ENCODE measurements around the gene NUBP1.

NUBP1 gene

GRCh38 chr16:10808850-10809249 is 65.2 kb downstream of the NUBP1 start:
- DNase-seq: no peak

DNA sequence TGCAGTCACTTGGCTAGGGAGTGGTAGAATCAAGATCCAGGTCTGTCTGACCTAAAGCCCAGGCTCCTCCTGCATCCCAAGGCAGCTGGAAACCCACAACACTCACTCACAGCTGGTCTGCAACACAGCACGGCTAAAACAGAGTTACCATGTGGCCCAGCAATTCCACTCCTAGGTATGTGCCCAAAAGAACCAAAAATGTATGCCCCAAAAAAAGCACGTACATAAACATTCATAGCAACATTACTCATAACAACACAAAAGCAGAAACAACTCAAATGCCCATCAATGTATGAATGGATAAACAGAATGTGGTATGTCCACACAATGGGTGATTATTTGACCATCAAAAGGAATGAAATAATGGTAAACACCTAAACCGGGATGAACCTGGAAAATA is 66.1 kb downstream of the NUBP1 start:
- DNase-seq: no peak

DNA sequence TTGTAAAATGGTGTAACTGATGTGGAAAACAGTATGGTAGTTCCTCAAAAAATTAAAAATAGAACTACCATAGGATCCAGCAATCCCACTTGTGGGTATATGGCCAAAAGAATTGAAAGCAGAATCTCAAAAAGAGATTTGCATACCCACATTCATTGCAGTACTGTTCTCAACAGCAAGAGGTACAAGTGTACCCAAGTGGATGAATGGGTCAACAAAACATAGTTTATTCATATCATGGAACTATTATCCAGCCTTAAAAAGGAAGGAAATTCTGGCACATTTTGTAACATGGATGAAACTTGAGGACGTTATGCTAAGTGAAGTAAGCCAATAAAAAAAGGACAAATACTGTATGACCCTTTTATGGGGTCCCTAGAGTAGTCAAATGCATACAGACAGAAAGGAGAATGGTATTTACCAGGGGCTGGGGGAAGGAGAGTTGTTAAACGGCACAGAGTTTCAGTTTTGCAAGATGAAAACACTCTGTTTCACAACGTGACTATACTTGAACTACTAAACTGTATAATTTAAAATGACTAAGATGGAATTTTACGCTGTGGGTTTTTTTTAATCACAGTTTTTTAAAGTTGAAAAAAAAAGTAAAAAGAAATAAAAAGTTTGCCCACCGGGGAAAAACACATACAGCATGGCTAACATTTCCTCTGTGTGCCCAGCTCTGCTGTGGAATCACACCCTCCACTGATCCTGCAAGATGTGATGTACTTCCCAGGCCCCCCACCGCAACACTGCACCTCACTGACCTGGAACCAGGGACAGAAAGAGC is 68.9 kb downstream of the NUBP1 start:
- no peak for DNase-seq

- no peak for DNase-seq
Measured at GRCh38 chr16:10813099-10813455, 69.4 kb downstream of the NUBP1 start.

GRCh38 chr16:10817514-10817913 is 73.9 kb downstream of the NUBP1 start:
- no peak for DNase-seq

DNA sequence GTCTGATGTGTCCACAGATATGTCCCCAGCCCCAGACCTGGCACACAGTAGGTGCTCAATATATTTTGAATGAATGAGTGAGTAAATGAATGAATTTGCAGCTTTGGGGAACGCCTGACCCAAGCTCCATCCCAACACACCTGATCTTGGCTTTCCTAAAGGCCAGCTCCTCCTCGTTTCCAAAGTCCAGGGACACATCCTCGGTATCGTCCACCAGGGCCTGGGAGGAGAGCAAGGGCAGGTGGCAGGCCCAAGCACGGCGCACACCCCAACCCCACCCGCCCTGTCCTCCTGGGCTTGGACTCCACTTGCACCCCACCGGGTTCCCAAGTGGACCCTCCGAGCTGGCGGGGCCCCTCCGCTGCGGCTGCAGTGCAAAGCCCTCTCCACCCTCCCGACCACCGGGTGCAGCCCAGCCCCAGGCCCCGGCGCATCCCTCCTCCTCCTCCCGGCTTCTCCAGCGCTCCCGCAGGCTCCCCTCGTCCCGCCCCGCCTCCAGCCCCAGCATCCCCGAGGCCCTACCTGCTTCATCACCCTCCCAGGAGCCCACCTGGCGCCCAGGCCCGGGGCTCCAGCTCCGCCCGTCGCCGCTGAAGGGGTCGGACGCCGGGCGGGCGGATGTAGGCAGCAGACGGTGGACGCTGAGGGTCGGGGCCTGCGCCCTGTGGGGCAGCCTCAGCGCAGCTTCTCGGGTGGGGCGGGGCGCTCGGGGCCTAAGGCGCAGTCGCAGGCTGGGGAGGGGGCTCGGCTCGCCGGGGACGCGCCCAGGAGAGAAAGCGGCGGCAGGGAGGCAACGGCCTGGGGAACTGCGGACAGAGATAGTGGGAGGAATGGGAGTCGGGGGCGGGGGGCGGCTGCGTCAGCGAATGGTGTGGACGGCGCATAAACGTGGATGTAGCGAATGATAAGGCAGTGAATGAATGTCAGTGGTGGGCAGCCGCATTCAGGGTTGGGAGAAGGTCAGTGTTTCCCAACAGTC is 74.6 kb downstream of the NUBP1 start, which contains the start of gene TVP23A:
Gene TVP23A (minus strand): TSS at position 832 of the 979 bp plus-strand sequence. CDS start 301 bp downstream, at position 531.
- no peak for DNase-seq
